ENCODE results near the gene CKS1B. TPM values are rescaled to one million over a fixed set of nuclear protein-coding genes. Genes with fewer than 3 reads are reported as not detected.

CKS1B gene
- total RNA-seq, 1 experiment from 2014 or later: 225 TPM

- Histone ChIP-seq H3K4me1 (ENCODE audit: low read length) (peaks cover 66% of the 10 kb centered on the region), H3K9me2 (replicated peaks; ENCODE audit: insufficient read depth, low read length) (no peaks in the 10 kb centered on the region), H3K27me3 (ENCODE audit: low read length) (no peaks in the 10 kb centered on the region), H3K79me2 (ENCODE audit: low read length) (peaks cover 26% of the 10 kb centered on the region), H3K4me2 (ENCODE audit: low read depth, low read length, poor library complexity, severe bottlenecking) (peak overlapping the region; percentile 95), H3K9ac (ENCODE audit: low read length) (peak overlapping the region; percentile 97), H3K27ac (ENCODE audit: low read length) (peak overlapping the region; percentile 98), H3K4me3 (ENCODE audit: low read length) (peak overlapping the region; percentile 75), H3K36me3 (ENCODE audit: insufficient read depth, low read length) (no peaks in the 10 kb centered on the region), H4K20me1 (ENCODE audit: insufficient read depth, low read depth, low read length) (no peaks in the 10 kb centered on the region), H3K9me3 (ENCODE audit: low read length) (no peaks in the 10 kb centered on the region), H2AFZ (ENCODE audit: low read length) (no peak overlapping the region)
- peak; percentile 81 for DNase-seq
Measured at GRCh38 chr1:154944401-154945159, 29.9 kb upstream of the CKS1B start.

GRCh38 chr1:154945160-154945961 is 29.1 kb upstream of the CKS1B start:
- no peaks in the 10 kb centered on the region for H3K9me2 ChIP-seq (replicated peaks; ENCODE audit: insufficient read depth, low read length)
- H3K9me3 ChIP-seq (ENCODE audit: low read length): no peaks in the 10 kb centered on the region
- H2AFZ ChIP-seq (ENCODE audit: low read length): no peak overlapping the region
- no peak for DNase-seq
- H3K79me2 ChIP-seq (ENCODE audit: low read length): peaks cover 21% of the 10 kb centered on the region
- no peaks in the 10 kb centered on the region for H3K27me3 ChIP-seq (ENCODE audit: low read length)
- H3K9ac ChIP-seq (ENCODE audit: low read length): peak overlapping the region; percentile 97
- H3K4me3 ChIP-seq (ENCODE audit: low read length): peak overlapping the region; percentile 75
- H3K36me3 ChIP-seq (ENCODE audit: insufficient read depth, low read length): no peaks in the 10 kb centered on the region
- peak overlapping the region; percentile 98 for H3K27ac ChIP-seq (ENCODE audit: low read length)
- H3K4me1 ChIP-seq (ENCODE audit: low read length): peaks cover 59% of the 10 kb centered on the region
- no peaks in the 10 kb centered on the region for H4K20me1 ChIP-seq (ENCODE audit: insufficient read depth, low read depth, low read length)
- H3K4me2 ChIP-seq (ENCODE audit: low read depth, low read length, poor library complexity, severe bottlenecking): peak overlapping the region; percentile 95

- H3K27ac ChIP-seq (ENCODE audit: low read length): peak overlapping the region; percentile 98; the same call in 1 of the 2 replicates
- H3K36me3 ChIP-seq (ENCODE audit: insufficient read depth, low read length): 0 out of 2 replicates have a peak, but pooled peaks cover 3% of the 10 kb centered on the region
- no peak overlapping the region for H2AFZ ChIP-seq (ENCODE audit: low read length)
Measured at GRCh38 chr1:154945962-154946850, 28.3 kb upstream of the CKS1B start.

GRCh38 chr1:154948079-154948478 is 26.4 kb upstream of the CKS1B start:
- H3K79me2 ChIP-seq (ENCODE audit: low read length): peaks cover 16% of the 10 kb centered on the region; the same call in 1 of the 2 replicates
- H3K36me3 ChIP-seq (ENCODE audit: insufficient read depth, low read length): 0 out of 2 replicates have a peak, but pooled peaks cover 3% of the 10 kb centered on the region
- DNase-seq: no peak
- H2AFZ ChIP-seq (ENCODE audit: low read length): no peak overlapping the region
- 0 out of 2 replicates have a peak overlapping the region, but pooled peaks have one; percentile 1 for H3K27ac ChIP-seq (ENCODE audit: low read length)
- H3K9me2 ChIP-seq (replicated peaks; ENCODE audit: insufficient read depth, low read length): no peaks in the 10 kb centered on the region
- no peak overlapping the region for H3K4me3 ChIP-seq (ENCODE audit: low read length)
- H4K20me1 ChIP-seq (ENCODE audit: insufficient read depth, low read depth, low read length): no peaks in the 10 kb centered on the region
- H3K27me3 ChIP-seq (ENCODE audit: low read length): no peaks in the 10 kb centered on the region
- H3K9me3 ChIP-seq (ENCODE audit: low read length): no peaks in the 10 kb centered on the region
- H3K9ac ChIP-seq (ENCODE audit: low read length): no peak overlapping the region
- H3K4me1 ChIP-seq (ENCODE audit: low read length): peaks cover 58% of the 10 kb centered on the region
- no peak overlapping the region for H3K4me2 ChIP-seq (ENCODE audit: low read depth, low read length, poor library complexity, severe bottlenecking)

More at GRCh38 chr1:154945962-154946850, 28.3 kb upstream of the CKS1B start:
- DNase-seq: no peak
- Histone ChIP-seq H4K20me1 (ENCODE audit: insufficient read depth, low read depth, low read length) (no peaks in the 10 kb centered on the region), H3K27me3 (ENCODE audit: low read length) (no peaks in the 10 kb centered on the region), H3K4me1 (ENCODE audit: low read length) (peaks cover 58% of the 10 kb centered on the region), H3K4me3 (ENCODE audit: low read length) (no peak overlapping the region), H3K9me3 (ENCODE audit: low read length) (no peaks in the 10 kb centered on the region), H3K9ac (ENCODE audit: low read length) (peak overlapping the region; percentile 97), H3K9me2 (replicated peaks; ENCODE audit: insufficient read depth, low read length) (no peaks in the 10 kb centered on the region), H3K4me2 (ENCODE audit: low read depth, low read length, poor library complexity, severe bottlenecking) (no peak overlapping the region), H3K79me2 (ENCODE audit: low read length) (peaks cover 18% of the 10 kb centered on the region)

GRCh38 chr1:154951901-154952657 is 22.4 kb upstream of the CKS1B start:
- 0 out of 2 replicates have a peak, but pooled peaks cover 3% of the 10 kb centered on the region for H3K36me3 ChIP-seq (ENCODE audit: insufficient read depth, low read length)
- H3K4me2 ChIP-seq (ENCODE audit: low read depth, low read length, poor library complexity, severe bottlenecking): peak overlapping the region; percentile 83
- peaks cover 35% of the 10 kb centered on the region for H3K79me2 ChIP-seq (ENCODE audit: low read length)
- H3K9ac ChIP-seq (ENCODE audit: low read length): peak overlapping the region; percentile 74
- H3K4me1 ChIP-seq (ENCODE audit: low read length): peaks cover 64% of the 10 kb centered on the region
- peak overlapping the region; percentile 72 for H3K4me3 ChIP-seq (ENCODE audit: low read length)
- H3K9me3 ChIP-seq (ENCODE audit: low read length): no peaks in the 10 kb centered on the region
- no peaks in the 10 kb centered on the region for H4K20me1 ChIP-seq (ENCODE audit: insufficient read depth, low read depth, low read length)
- H3K27me3 ChIP-seq (ENCODE audit: low read length): no peaks in the 10 kb centered on the region
- H3K9me2 ChIP-seq (replicated peaks; ENCODE audit: insufficient read depth, low read length): no peaks in the 10 kb centered on the region
- DNase-seq: peak; percentile 70
- H3K27ac ChIP-seq (ENCODE audit: low read length): peak overlapping the region; percentile 88
- H2AFZ ChIP-seq (ENCODE audit: low read length): no peak overlapping the region

- Histone ChIP-seq H3K4me2 (ENCODE audit: low read depth, low read length, poor library complexity, severe bottlenecking) (peak overlapping the region; percentile 83), H3K79me2 (ENCODE audit: low read length) (peaks cover 35% of the 10 kb centered on the region)
Measured at GRCh38 chr1:154952664-154953063, 21.8 kb upstream of the CKS1B start.

GRCh38 chr1:154953611-154954038 is 20.9 kb upstream of the CKS1B start:
- no peaks in the 10 kb centered on the region for H4K20me1 ChIP-seq (ENCODE audit: insufficient read depth, low read depth, low read length)
- H3K27me3 ChIP-seq (ENCODE audit: low read length): no peaks in the 10 kb centered on the region
- peak overlapping the region; percentile 74 for H3K9ac ChIP-seq (ENCODE audit: low read length)
- H3K4me1 ChIP-seq (ENCODE audit: low read length): peaks cover 64% of the 10 kb centered on the region
- no peaks in the 10 kb centered on the region for H3K9me2 ChIP-seq (replicated peaks; ENCODE audit: insufficient read depth, low read length)
- H2AFZ ChIP-seq (ENCODE audit: low read length): no peak overlapping the region
- no peaks in the 10 kb centered on the region for H3K9me3 ChIP-seq (ENCODE audit: low read length)
- peaks cover 35% of the 10 kb centered on the region for H3K79me2 ChIP-seq (ENCODE audit: low read length)
- peak overlapping the region; percentile 83 for H3K4me2 ChIP-seq (ENCODE audit: low read depth, low read length, poor library complexity, severe bottlenecking)
- no peak for DNase-seq
- H3K4me3 ChIP-seq (ENCODE audit: low read length): peak overlapping the region; percentile 72
- peak overlapping the region; percentile 88 for H3K27ac ChIP-seq (ENCODE audit: low read length)
- 0 out of 2 replicates have a peak, but pooled peaks cover 3% of the 10 kb centered on the region for H3K36me3 ChIP-seq (ENCODE audit: insufficient read depth, low read length)

More at GRCh38 chr1:154952664-154953063, 21.8 kb upstream of the CKS1B start:
- H3K4me3 ChIP-seq (ENCODE audit: low read length): peak overlapping the region; percentile 72; the same call in 1 of the 2 replicates
- H3K27me3 ChIP-seq (ENCODE audit: low read length): no peaks in the 10 kb centered on the region
- H2AFZ ChIP-seq (ENCODE audit: low read length): no peak overlapping the region
- H4K20me1 ChIP-seq (ENCODE audit: insufficient read depth, low read depth, low read length): no peaks in the 10 kb centered on the region
- H3K27ac ChIP-seq (ENCODE audit: low read length): peak overlapping the region; percentile 88
- peaks cover 64% of the 10 kb centered on the region for H3K4me1 ChIP-seq (ENCODE audit: low read length)
- no peaks in the 10 kb centered on the region for H3K9me2 ChIP-seq (replicated peaks; ENCODE audit: insufficient read depth, low read length)
- H3K36me3 ChIP-seq (ENCODE audit: insufficient read depth, low read length): 0 out of 2 replicates have a peak, but pooled peaks cover 3% of the 10 kb centered on the region
- H3K9ac ChIP-seq (ENCODE audit: low read length): peak overlapping the region; percentile 74
- DNase-seq: no peak
- no peaks in the 10 kb centered on the region for H3K9me3 ChIP-seq (ENCODE audit: low read length)
